ENCODE data around the gene BCL2.
"Not testable (repeated sequence)": the region's sequence is repeated elsewhere in the genome, so short reads cannot be mapped to it uniquely, and the experiment has no call there.

The BCL2 gene

GRCh38 chr18:63257453-63257852 is 62.1 kb downstream of the BCL2 start:
- DNase-seq = no peak

- DNase-seq = no peak
Observed at GRCh38 chr18:63255435-63255834, 64.1 kb downstream of the BCL2 start.

GRCh38 chr18:63254716-63255399 is 64.7 kb downstream of the BCL2 start:
- no peak for DNase-seq

DNA sequence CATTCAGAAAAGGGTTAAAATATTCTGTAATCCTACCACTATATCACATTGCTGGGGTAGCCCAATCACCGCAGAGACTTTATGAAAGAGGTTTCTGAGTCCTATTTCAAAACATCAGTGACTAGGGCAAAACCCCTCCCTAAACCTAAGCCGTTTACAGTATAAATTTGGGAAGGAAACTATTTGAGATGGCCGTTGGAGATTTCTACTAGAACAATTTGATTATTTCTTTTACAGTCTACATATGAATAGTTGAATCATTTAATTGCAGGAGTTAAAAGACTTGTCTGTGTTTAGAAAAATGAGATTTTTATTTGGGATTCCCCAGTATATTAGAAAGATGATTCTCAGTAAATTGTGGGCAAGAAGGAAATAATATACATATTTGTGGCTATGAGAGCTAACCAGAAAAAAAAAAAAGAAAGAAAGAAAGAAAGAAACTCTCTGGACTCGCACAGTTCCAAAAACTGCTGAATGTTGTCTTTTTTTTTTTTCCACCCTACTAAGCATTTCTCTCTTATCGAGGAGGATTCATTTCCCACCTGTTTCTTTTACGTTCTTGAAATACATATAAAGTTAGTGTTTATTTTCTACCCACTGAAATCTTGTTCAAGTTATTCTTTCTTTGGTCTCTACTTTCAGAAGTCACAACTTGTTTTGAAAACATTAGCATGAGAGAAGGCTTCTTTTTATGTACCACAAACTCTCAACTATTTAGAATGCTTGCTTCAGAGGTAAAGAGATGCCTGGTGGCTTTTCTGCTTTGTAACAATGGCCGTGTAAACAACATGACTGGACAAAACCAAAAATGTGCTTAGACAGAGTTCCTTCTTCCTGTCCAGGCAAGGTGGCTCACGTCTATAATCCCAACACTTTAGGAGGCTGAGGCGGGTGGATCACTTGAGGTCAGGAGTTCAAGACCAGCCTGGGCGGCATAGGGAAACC is 65.9 kb downstream of the BCL2 start:
- no peak for DNase-seq

DNA sequence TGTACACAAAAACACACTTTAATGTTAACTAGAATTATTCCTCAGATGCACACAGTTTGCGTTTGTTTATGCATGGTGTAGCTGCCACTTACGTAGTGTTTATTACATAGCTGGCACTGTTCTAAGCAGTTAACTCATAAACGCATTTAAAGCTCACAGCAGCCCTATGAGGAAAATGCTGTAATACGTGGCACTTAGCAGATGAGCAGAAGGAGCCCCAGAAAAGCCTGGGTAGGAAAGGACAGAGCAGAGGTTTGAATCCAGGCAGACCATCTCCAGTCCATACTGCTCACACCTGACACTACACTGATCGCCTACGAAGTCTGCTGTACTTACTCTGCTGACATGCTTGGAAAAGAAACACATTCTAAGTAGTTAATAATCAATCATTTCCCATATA is 66.6 kb downstream of the BCL2 start:
- DNase-seq = no peak

DNA sequence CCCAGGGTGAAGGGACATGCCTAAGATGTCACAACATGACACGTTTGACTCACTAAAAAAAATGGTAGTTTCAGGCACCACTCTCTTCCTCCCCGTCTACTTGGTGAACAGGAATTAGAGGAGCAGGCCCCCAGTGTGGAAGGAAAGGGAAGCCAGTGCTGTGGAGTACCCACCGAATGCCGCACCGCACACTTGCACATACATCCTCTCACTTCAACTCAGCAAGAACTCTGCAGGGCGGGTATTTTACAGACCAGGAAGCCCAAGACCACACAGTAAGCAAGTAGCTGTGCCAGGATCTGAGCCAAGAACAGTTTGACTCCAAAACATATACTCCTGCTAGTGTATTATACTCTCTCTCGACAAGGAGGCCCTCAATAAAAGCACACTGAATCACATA is 69.8 kb downstream of the BCL2 start:
- DNase-seq = no peak

- DNase-seq = no peak
Observed at GRCh38 chr18:63247926-63248325, 71.6 kb downstream of the BCL2 start.

DNA sequence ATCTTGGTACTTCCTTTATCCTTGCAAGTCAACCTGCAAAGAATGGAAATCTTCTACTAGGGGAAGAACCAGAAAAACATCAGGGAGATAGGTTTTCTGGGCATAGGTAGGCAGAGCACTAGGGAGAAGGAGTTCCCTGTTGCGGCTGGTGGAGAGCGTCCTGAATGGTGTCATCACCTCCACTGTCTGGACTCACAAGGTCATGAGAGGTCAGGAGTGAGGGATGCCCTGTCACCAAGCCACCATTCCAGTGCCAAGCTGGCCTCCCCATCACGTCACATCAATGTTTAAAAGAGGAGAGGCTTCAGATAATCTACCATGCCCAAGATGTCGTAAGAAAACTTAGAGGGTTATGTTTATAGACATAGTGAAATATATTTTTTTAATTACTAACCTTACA is 72.1 kb downstream of the BCL2 start:
- no peak for DNase-seq

- DNase-seq = no peak
Observed at GRCh38 chr18:63245600-63245999, 74.0 kb downstream of the BCL2 start.

GRCh38 chr18:63244607-63245006 is 75.0 kb downstream of the BCL2 start:
- no peak for DNase-seq

DNA sequence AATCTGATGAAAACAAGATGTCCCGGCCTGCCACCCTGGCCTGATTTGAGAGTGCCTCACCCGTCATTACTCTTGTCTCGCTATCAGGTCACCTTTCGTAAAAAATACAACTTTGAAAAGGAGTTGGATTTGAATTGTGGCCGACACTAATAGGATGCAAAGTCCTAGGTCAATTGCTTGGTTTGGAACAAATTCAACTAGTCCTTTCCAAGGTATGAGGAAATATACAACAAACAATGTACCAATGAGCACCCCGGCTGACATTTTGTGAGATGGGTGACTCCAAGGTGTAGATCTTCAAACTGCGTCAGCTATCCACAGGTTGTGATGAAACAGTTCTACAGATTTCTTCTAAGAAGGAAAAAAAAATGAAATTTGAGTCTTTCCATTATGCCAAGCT is 77.8 kb downstream of the BCL2 start:
- DNase-seq = no peak

DNA sequence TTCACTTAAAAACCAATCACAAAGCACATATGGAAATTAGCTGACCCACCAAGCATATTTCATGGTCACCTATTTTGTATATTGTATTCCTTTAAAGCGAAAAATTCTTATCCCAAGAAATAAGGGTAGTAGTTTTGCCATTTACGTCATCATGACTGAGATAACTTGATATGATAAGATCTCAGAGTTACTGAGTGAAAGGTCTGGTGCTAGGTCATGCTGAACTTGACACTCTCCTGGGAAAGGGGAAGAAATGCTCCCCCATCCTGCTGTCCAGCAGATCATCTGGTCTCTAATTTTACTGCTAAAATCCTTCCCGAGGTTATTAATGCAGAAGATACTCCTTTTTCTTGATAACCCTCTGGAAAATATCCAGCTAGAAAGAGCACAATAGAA is 78.3 kb downstream of the BCL2 start:
- DNase-seq = no peak

DNA sequence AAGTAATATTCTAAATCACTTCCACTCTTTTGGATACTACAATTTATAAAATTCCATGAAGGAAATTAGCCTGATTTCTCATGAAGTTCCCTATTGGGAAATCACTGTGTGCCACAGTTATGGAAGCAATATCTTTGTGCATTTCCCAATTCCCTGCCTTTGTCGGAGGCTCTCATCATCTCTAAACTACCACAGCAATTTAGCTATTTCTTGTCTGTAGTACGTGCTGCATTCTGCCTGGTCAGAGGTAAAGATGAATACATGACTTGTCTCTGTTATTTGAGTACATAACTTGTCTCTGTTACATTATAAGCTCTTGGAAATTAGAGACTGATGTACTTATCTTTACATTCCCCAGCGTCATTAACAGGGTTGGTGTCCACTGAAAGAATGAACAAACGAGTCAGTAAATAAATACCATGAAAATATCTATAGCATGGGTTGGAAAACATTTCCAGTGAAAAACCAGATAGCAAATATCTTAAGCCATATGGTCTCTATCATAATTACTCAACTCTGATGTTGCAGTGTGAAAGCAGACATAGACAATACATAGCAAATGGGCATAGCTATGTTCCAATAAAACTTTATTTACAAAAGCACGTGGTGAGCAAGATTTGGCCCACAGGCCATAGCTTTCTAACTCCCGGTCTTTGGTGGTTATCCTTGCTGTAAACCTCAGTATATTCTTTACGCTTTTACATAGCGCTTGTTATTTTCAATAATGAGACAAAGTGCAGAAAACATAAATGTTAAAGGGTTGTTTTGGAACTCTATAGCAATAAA is 78.8 kb downstream of the BCL2 start:
- DNase-seq = no peak

DNA sequence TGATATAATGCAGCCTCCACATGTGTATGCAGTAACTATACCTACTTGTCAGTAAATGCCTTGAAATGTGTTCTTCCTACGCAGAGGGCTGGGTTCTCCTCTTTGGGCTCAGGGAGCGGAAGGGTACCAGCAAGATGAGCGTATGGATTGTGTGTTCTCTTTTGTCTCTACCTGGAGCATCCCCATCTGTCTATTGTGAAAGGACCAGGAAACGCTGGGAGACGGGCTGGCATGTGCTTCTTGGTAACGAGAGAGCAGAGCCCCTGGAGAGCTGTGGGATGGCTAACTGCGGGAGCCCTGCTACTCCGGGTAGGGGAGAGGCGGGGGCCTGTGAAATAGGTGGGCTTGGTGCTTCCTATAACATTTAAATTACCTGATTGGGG is 80.9 kb downstream of the BCL2 start:
- peak; percentile 96 for DNase-seq

DNA sequence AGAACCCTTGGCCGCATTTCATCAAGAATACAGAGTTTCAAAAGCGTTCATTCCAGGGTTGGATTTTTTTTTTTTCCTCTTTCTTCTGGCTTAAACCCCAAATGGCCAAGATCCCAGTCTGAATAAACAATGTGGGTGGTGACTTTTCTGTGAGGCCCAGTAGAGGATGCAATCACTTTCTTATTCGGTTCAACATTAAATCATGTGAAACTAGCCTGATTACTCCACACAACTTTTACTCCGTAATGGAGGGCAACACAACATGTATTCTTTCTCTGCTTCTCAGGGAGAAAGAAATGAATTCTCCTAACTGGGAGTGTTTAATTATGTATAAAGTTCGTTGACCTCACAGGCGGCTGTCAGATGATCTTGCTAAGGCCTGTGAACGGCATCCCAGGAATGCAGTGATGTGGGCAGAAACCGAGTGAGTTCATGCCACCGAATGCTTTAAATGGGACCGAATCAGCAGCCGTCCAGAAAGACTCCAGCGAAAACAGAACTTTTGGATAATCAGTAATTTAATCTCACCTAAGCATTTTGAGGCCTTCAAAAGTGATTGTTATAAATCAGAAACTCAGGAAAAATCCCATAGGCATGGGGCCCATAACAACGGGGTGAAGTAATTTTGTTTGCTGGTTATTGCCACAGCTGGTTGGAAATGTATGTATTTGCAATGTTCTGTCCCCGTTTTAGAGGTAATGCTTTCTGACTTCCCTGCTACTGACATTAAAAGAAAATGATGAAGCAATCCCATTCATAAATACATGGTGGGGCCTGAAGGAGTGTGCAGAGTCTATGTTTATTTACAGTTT is 81.5 kb downstream of the BCL2 start:
- DNase-seq = no peak

- no peak for DNase-seq
Observed at GRCh38 chr18:63236921-63237846, 82.4 kb downstream of the BCL2 start.

DNA sequence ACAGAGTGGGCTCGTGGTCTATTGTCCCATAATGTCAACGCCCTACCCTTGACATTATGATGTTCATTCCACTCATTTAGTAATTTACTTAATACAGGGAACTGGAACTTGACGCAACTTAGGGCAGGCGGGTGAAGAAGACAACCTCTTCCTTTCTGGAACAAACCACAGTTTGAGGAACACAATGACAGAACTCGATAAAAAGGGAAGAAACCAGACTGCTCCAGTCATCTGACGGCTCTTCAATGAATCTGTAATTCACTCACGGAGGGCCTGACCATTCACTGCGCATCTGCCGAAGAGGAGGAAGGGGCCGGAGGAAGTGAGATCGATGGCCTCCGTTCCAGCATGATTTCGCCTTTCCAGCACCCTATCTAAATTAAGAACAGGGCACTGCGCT is 83.2 kb downstream of the BCL2 start:
- no peak for DNase-seq

- DNase-seq = not testable (repeated sequence)
Observed at GRCh38 chr18:63235920-63236319, 83.6 kb downstream of the BCL2 start.

DNA sequence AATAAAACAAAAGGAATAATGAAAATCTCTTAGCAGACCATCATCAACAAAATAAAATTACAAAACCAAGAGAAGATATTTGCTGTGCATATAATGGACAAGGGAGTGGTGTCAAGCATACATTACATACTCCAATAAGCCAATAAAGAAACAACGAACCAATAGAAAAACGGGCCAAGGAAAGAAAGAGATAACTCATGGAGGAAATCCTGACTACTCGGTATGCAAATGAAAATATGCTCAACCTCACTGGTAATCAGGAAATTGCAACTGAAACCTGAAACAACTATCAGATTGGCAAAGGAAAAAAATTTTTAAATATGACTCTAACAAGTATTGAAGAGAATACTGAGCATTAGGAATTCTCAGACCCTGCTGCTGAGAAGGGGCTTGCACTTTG is 84.7 kb downstream of the BCL2 start:
- DNase-seq = no peak

DNA sequence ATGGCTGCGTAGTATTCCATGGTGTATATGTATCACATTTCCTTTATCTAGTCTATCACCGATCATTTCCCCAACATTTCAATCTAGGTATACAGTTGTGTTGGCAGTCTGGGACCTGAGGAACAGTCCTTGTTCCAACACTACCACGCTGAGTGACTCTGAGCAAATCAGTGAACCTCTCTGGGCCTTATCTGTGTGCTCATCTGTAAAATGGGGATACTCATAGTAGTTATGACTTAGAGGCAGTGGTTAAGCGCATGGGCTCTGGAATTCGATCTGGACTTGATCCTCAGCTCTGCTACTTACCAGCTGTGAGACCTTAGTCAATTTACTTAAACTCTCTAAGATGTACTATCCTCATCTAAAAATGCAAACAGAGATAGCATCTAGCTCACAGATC is 85.1 kb downstream of the BCL2 start:
- DNase-seq = no peak

GRCh38 chr18:63233334-63233733 is 86.2 kb downstream of the BCL2 start:
- DNase-seq = no peak

DNA sequence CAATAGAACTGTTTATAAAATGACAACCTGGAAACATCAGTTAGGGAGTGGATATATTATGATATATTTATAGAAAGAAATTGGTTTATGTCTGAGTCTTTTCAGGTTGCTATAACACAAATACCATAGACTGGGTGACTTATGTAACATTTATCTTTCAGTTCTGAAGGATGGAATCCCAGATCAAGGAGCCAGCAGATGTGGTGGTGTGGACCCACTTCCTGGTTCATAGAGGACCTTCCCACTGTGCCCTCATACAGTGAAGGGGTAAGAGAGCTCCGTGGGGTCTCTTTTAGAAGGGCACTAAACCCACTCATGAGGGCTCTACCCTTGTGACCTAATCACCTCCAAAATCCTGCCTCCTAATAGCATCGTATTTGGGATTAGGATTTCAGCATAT is 86.7 kb downstream of the BCL2 start:
- no peak for DNase-seq

Measured in COR-L47 (cell line).